ENCODE data around the gene TMEM252.

TMEM252 gene

GRCh38 chr9:68507806-68508145, 32.9 kb downstream of the TMEM252 start:
- Histone ChIP-seq H3K4me2 (ENCODE audit: low read depth, low read length, poor library complexity, severe bottlenecking) (no peak overlapping the region), H2AFZ (ENCODE audit: low read length) (no peak overlapping the region), H4K20me1 (ENCODE audit: insufficient read depth, low read length, poor library complexity, severe bottlenecking) (no peaks in the 10 kb centered on the region), H3F3A (ENCODE audit: low read depth) (no peaks in the 10 kb centered on the region), H3K79me2 (ENCODE audit: insufficient read depth, low read length) (no peaks in the 10 kb centered on the region), H3K4me1 (ENCODE audit: insufficient read depth, low read length, poor library complexity, severe bottlenecking) (no peaks in the 10 kb centered on the region), H3K27me3 (ENCODE audit: insufficient read depth, low read length, poor library complexity, severe bottlenecking) (no peaks in the 10 kb centered on the region), H3K9me3 (ENCODE audit: insufficient read depth, low read depth, low read length) (no peaks in the 10 kb centered on the region), H3K4me3 (ENCODE audit: low read length, poor library complexity, severe bottlenecking) (no peak overlapping the region), H3K9me2 (replicated peaks; ENCODE audit: low read depth, low read length) (no peaks in the 10 kb centered on the region), H3K9ac (ENCODE audit: low read depth, low read length, poor library complexity, severe bottlenecking) (no peak overlapping the region), H3K36me3 (ENCODE audit: insufficient read depth, low read length) (no peaks in the 10 kb centered on the region)
- no peak for TF ChIP-seq EZH2phosphoT487 (IDR thresholded peaks at IDR 0.05; ENCODE audit: borderline replicate concordance)
- TF ChIP-seq, protein P1, sequence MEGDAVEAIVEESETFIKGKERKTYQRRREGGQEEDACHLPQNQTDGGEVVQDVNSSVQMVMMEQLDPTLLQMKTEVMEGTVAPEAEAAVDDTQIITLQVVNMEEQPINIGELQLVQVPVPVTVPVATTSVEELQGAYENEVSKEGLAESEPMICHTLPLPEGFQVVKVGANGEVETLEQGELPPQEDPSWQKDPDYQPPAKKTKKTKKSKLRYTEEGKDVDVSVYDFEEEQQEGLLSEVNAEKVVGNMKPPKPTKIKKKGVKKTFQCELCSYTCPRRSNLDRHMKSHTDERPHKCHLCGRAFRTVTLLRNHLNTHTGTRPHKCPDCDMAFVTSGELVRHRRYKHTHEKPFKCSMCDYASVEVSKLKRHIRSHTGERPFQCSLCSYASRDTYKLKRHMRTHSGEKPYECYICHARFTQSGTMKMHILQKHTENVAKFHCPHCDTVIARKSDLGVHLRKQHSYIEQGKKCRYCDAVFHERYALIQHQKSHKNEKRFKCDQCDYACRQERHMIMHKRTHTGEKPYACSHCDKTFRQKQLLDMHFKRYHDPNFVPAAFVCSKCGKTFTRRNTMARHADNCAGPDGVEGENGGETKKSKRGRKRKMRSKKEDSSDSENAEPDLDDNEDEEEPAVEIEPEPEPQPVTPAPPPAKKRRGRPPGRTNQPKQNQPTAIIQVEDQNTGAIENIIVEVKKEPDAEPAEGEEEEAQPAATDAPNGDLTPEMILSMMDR (conservative IDR thresholded peaks at IDR 0.05; ENCODE audit: low read length): peak; percentile 8; the same call in 1 of the 2 replicates

- H2AFZ ChIP-seq (ENCODE audit: low read length): no peak overlapping the region
- H3K9me3 ChIP-seq (ENCODE audit: insufficient read depth, low read depth, low read length): no peaks in the 10 kb centered on the region
- H3K4me3 ChIP-seq (ENCODE audit: low read length, poor library complexity, severe bottlenecking): no peak overlapping the region
- no peak overlapping the region for H3K9ac ChIP-seq (ENCODE audit: low read depth, low read length, poor library complexity, severe bottlenecking)
- no peaks in the 10 kb centered on the region for H3K9me2 ChIP-seq (replicated peaks; ENCODE audit: low read depth, low read length)
- no peaks in the 10 kb centered on the region for H3F3A ChIP-seq (ENCODE audit: low read depth)
- TF ChIP-seq, protein P1 (conservative IDR thresholded peaks at IDR 0.05; ENCODE audit: low read length): peak; percentile 75
- TF ChIP-seq EZH2phosphoT487 (IDR thresholded peaks at IDR 0.05; ENCODE audit: borderline replicate concordance): no peak
- H3K36me3 ChIP-seq (ENCODE audit: insufficient read depth, low read length): no peaks in the 10 kb centered on the region
- H4K20me1 ChIP-seq (ENCODE audit: insufficient read depth, low read length, poor library complexity, severe bottlenecking): no peaks in the 10 kb centered on the region
- H3K27me3 ChIP-seq (ENCODE audit: insufficient read depth, low read length, poor library complexity, severe bottlenecking): no peaks in the 10 kb centered on the region
- H3K4me2 ChIP-seq (ENCODE audit: low read depth, low read length, poor library complexity, severe bottlenecking): no peak overlapping the region
- no peaks in the 10 kb centered on the region for H3K79me2 ChIP-seq (ENCODE audit: insufficient read depth, low read length)
- H3K4me1 ChIP-seq (ENCODE audit: insufficient read depth, low read length, poor library complexity, severe bottlenecking): no peaks in the 10 kb centered on the region
These were observed 33.4 kb downstream of the TMEM252 start for GRCh38 chr9:68507130-68507805.

DNA sequence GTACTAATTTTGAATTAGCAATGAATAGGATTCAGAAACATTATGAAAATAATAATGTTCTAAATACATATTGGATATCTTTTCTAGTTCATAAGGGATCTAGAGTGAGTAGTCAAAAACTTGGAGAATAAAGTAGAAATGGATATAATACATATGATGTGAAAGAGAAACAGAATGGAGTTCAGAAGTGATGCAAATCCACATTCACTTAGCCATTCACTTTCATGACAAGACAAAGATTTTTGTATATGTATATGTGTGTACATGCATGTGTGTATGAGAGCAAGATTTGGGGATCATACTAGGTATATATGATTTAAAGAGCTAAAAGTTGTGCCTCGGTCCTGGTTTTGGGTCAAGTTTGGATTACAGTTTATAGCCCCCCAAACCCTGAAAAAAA, 34.1 kb downstream of the TMEM252 start:
- no peak overlapping the region for H3K9ac ChIP-seq (ENCODE audit: low read depth, low read length, poor library complexity, severe bottlenecking)
- no peak overlapping the region for H3K4me3 ChIP-seq (ENCODE audit: low read length, poor library complexity, severe bottlenecking)
- no peak overlapping the region for H3K4me2 ChIP-seq (ENCODE audit: low read depth, low read length, poor library complexity, severe bottlenecking)
- no peaks in the 10 kb centered on the region for H3K79me2 ChIP-seq (ENCODE audit: insufficient read depth, low read length)
- TF ChIP-seq EZH2phosphoT487 (IDR thresholded peaks at IDR 0.05; ENCODE audit: borderline replicate concordance): no peak
- TF ChIP-seq, protein P1 (conservative IDR thresholded peaks at IDR 0.05; ENCODE audit: low read length): no peak
- H3K9me3 ChIP-seq (ENCODE audit: insufficient read depth, low read depth, low read length): no peaks in the 10 kb centered on the region
- no peaks in the 10 kb centered on the region for H4K20me1 ChIP-seq (ENCODE audit: insufficient read depth, low read length, poor library complexity, severe bottlenecking)
- H3K36me3 ChIP-seq (ENCODE audit: insufficient read depth, low read length): no peaks in the 10 kb centered on the region
- no peaks in the 10 kb centered on the region for H3K9me2 ChIP-seq (replicated peaks; ENCODE audit: low read depth, low read length)
- no peaks in the 10 kb centered on the region for H3K27me3 ChIP-seq (ENCODE audit: insufficient read depth, low read length, poor library complexity, severe bottlenecking)
- H3K4me1 ChIP-seq (ENCODE audit: insufficient read depth, low read length, poor library complexity, severe bottlenecking): no peaks in the 10 kb centered on the region
- H2AFZ ChIP-seq (ENCODE audit: low read length): peak overlapping the region; percentile 46; the same call in 1 of the 2 replicates
- H3F3A ChIP-seq (ENCODE audit: low read depth): no peaks in the 10 kb centered on the region

Data from Loucy (cell line).